PC-3 (cell line): ENCODE results near the gene ABCA2.

Experiments
- CTCF ChIP-seq: fragments of 300-600 bp; sonication (generic); conservative IDR thresholded peaks from 2 replicates; pipeline ENCODE4 v1.5.1; 2017; ENCODE audit warnings: antibody characterized with exemption, low read depth, mild to moderate bottlenecking, low read length
- EZH2 ChIP-seq: fragments of 300-600 bp; sonication (generic); IDR thresholded peaks from one replicate; pipeline ENCODE4 v1.6.1; 2017; ENCODE audit warnings: antibody characterized with exemption, mild to moderate bottlenecking, low read length; ENCODE audit not compliant: unreplicated experiment

GRCh38 chr9:137007108-137007815 lies 20.8 kb downstream of the ABCA2 start:
- TF ChIP-seq CTCF (no peak), EZH2 (no peak)
